Neutrophil (primary cell): ENCODE data around the gene NFATC4.

Experiments used
- H3K27ac ChIP-seq: fragments of 200-600 bp; sonication (generic); 2 replicates; pipeline ENCODE4 v1.5.1; 2016; ENCODE audit warnings: mild to moderate bottlenecking, moderate library complexity
- H3K27me3 ChIP-seq: fragments of 200-600 bp; sonication (generic); 2 replicates; pipeline ENCODE4 v1.6.0; 2016; ENCODE audit warnings: mild to moderate bottlenecking
- H3K36me3 ChIP-seq: fragments of 200-600 bp; sonication (generic); 2 replicates; pipeline ENCODE4 v1.5.1; 2017
- H3K4me1 ChIP-seq, 2 experiments: fragments of 200-600 bp in 1 of 2; sonication (generic) in 1 of 2; 1 replicate in 1 of 2; 2 replicates in 1 of 2; pipeline versions ENCODE4 v1.5.1 to v1.6.1; 2013 to 2016; ENCODE audit warnings: low read depth in 1 of 2, low read length in 1 of 2, mild to moderate bottlenecking in 1 of 2, moderate library complexity in 1 of 2; ENCODE audit not compliant: control insufficient read depth in 1 of 2, insufficient read depth in 1 of 2
- H3K4me3 ChIP-seq, 2 experiments: fragments of 200-600 bp in 1 of 2; sonication (generic) in 1 of 2; 1 replicate in 1 of 2; 2 replicates in 1 of 2; pipeline ENCODE4 v1.5.1; 2013 to 2016; ENCODE audit warnings: low read depth in 1 of 2, low read length in 1 of 2, mild to moderate bottlenecking in 1 of 2, moderate library complexity in 1 of 2
- H3K9me3 ChIP-seq: fragments of 200-600 bp; sonication (generic); 2 replicates; pipeline ENCODE4 v1.5.1; 2016
- TF ChIP-seq, protein P1 (sequence below): fragments of 200-600 bp; sonication (generic); IDR thresholded peaks from 2 replicates; pipeline ENCODE4 v1.5.1; 2016; ENCODE audit warnings: antibody characterized with exemption

NFATC4 gene

DNA sequence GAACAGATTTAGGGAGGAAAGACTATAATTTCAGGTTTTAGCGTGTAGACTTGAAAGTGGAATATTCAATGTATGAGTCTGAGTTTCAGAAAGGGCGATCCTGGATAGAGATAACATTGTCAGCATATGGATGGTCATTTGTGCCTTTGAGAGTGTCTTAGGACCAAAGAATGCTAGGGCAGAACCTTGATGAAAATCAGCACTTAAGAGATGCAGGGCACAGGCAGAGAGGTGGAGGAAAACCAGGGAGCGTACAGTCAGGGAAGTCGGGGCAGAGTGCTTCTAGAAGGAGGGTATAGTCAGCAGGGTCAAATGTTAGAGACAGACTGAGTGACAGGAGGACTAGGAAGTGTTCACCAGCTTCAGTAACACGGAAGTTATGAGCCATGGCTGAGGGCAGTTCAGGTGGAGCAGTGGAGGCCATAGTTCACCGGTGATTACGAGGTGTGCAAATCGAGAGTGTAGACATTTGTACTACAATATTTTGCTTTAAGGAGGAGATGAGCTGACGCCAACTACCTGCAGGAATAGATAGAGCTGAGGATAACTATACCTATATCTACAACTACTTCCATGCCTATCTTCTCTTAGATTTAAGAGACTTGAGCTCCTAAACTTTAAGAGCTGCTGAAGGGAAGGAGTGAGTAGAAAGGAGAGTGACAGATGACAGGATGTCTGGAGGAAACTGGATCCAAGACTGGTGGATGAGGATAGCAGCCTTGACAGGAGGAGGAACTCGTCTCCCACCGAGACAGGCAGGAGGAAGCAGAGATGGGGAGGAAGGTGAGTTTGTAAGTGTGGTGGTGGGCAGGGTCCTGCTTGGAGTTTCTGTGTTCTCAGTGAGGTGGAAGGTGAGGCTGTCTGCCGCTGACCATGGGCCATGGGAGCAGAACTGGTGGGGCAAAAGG lies 55.0 kb downstream of the NFATC4 start:
- H3K27ac ChIP-seq: no peak overlapping the region
- H3K4me3 ChIP-seq: no peak overlapping the region
- peaks cover 15% of the 10 kb centered on the region for H3K27me3 ChIP-seq
- H3K9me3 ChIP-seq: no peaks in the 10 kb centered on the region
- TF ChIP-seq, protein P1, sequence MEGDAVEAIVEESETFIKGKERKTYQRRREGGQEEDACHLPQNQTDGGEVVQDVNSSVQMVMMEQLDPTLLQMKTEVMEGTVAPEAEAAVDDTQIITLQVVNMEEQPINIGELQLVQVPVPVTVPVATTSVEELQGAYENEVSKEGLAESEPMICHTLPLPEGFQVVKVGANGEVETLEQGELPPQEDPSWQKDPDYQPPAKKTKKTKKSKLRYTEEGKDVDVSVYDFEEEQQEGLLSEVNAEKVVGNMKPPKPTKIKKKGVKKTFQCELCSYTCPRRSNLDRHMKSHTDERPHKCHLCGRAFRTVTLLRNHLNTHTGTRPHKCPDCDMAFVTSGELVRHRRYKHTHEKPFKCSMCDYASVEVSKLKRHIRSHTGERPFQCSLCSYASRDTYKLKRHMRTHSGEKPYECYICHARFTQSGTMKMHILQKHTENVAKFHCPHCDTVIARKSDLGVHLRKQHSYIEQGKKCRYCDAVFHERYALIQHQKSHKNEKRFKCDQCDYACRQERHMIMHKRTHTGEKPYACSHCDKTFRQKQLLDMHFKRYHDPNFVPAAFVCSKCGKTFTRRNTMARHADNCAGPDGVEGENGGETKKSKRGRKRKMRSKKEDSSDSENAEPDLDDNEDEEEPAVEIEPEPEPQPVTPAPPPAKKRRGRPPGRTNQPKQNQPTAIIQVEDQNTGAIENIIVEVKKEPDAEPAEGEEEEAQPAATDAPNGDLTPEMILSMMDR: no peak
- H3K4me1 ChIP-seq: peaks cover 15 to 18% of the 10 kb centered on the region in 2 experiments
- H3K36me3 ChIP-seq: no peaks in the 10 kb centered on the region

DNA sequence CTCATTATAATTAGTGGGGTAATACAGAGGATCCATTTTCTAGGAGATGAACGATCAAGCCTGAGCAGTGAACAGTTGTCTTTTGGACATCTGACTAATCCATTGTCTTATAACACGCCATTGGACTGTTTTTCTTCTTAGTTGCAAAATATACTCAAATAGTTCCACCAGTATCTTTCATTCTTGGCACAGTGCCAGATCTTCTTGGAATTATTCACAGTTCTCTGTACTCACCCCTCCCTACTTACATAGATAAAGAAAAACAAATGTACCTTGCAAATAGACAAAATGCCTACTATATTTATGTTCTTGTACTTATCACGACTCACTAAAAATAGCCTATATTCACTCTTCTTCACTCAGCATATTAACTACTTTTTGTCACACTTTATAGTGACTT lies 57.7 kb downstream of the NFATC4 start:
- TF ChIP-seq, protein P1: no peak
- H3K4me3 ChIP-seq: no peak overlapping the region
- peaks cover 34 to 35% of the 10 kb centered on the region in 2 experiments for H3K4me1 ChIP-seq
- no peaks in the 10 kb centered on the region for H3K36me3 ChIP-seq
- H3K27me3 ChIP-seq: no peaks in the 10 kb centered on the region
- no peaks in the 10 kb centered on the region for H3K9me3 ChIP-seq
- no peak overlapping the region for H3K27ac ChIP-seq

DNA sequence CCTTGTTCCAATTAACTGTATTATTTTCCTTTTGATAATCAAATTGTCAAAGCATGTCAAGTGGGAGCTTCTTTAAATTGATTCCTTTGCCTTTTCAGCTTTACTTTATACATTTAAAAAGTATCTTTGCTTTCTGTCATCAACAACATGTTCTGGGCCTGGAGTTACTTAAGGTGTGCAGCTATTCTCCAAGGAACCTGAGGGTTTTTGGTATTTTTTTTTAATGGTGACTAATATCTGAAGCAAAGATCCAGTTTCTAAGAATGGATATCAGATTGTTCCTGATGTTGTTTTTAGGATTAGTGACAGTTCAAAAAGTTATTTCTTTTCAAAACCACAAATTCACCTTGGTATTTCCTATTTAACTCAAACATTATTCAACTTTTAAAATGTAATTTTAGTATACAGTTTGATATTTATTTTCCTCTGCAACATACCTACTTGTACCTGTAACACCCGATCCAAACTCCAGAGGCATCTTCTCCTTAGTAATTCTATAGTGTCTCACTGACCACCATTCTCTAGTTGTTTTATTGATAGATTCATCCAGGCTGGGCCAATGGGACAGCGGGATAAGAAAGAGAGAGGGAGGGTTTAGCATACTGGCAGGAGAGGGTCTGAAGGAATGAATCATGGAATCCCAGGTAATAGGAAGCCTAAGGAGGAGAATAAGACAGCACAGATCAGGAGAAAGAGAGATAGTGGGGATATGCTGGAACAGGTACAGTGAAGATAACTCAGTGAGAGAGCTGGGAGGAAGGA lies 58.3 kb downstream of the NFATC4 start:
- no peak overlapping the region for H3K4me3 ChIP-seq
- peaks cover 41% of the 10 kb centered on the region in 2 experiments for H3K4me1 ChIP-seq
- H3K27ac ChIP-seq: no peak overlapping the region
- TF ChIP-seq, protein P1: no peak
- H3K36me3 ChIP-seq: peaks cover 2% of the 10 kb centered on the region
- H3K9me3 ChIP-seq: no peaks in the 10 kb centered on the region
- no peaks in the 10 kb centered on the region for H3K27me3 ChIP-seq

DNA sequence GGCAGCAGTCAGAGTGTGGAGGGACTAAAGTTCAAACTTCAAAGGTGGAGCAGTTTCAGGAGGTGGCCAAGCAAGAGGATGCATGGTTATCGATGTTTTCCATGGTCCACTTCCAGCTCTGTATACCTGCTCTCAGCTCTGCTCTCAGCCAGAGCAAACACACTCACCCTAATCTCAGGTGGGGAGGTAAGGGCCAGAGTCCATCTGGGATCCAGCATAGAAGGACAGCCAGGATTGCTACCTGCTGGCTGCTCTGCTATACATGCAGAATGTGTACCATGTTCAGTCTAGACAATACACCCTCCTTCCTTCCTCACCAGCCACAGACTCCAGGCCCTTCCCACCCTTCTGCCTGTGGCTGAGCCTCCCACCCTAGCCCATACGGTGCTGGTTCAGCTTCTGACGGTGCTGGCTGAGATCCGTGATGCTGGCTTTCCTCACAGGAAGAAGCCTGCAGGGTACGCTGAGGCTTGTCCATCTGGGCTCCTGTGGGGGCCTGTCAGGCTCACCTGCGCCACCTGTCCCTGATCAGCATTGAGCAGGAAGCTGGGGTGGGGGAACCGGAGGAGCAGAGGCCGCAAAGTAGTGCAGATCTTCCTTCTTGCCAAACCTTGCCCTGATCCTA lies 59.0 kb downstream of the NFATC4 start:
- Histone ChIP-seq H3K27ac (no peak overlapping the region), H3K4me1 (peaks cover 48% of the 10 kb centered on the region in 2 experiments)

More for the DNA sequence above, 59.0 kb downstream of the NFATC4 start:
- TF ChIP-seq, protein P1: no peak
- H3K4me3 ChIP-seq: no peak overlapping the region
- H3K36me3 ChIP-seq: peaks cover 7% of the 10 kb centered on the region
- H3K27me3 ChIP-seq: no peaks in the 10 kb centered on the region
- no peaks in the 10 kb centered on the region for H3K9me3 ChIP-seq
